GM21515 (cell line): ENCODE results near the gene COL13A1.

Experiments used
- ATAC-seq: cut with Tn5 transposase; IDR thresholded peaks from one replicate; pipeline ENCODE4 v1.9.1; 2021; ENCODE audit not compliant: unreplicated experiment

The COL13A1 gene

GRCh38 chr10:69883310-69884023 is 81.8 kb downstream of the COL13A1 start:
- ATAC-seq, result no peak

GRCh38 chr10:69884024-69884367 is 82.3 kb downstream of the COL13A1 start:
- ATAC-seq, result no peak

- no peak for ATAC-seq
These were observed 83.0 kb downstream of the COL13A1 start for GRCh38 chr10:69884686-69885085.

DNA sequence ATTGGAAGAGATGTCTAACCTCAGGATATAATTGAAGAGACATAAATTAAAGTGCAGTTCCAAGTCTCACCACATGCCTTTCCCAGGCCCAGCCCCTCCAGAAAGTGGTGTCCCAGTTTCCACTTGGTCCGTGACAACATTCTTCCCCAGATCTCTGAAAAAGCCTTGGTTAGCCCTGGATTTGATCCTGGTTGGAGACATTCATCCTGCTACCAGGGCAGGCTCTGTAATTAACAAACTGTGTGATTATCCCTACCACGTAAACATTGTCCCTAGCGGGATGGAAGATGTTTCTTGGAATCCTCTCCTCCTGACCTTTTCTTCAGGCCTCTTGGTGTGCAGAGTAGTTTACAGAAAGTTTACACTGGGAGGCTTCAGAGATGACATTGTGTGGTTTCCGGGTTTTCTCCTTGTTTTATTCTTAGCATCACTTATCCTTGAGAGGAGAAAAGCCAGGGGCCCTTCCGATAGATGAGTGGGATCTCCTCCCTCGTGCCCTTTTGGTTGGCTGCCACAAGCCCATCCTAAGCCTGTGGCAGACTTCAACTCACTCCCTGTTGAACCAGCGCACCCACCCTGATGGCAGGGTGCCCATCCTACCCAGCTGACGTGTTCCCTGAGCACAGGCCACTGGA is 83.8 kb downstream of the COL13A1 start:
- ATAC-seq, result no peak

- no peak for ATAC-seq
These were observed 87.3 kb downstream of the COL13A1 start for GRCh38 chr10:69888882-69889584.

DNA sequence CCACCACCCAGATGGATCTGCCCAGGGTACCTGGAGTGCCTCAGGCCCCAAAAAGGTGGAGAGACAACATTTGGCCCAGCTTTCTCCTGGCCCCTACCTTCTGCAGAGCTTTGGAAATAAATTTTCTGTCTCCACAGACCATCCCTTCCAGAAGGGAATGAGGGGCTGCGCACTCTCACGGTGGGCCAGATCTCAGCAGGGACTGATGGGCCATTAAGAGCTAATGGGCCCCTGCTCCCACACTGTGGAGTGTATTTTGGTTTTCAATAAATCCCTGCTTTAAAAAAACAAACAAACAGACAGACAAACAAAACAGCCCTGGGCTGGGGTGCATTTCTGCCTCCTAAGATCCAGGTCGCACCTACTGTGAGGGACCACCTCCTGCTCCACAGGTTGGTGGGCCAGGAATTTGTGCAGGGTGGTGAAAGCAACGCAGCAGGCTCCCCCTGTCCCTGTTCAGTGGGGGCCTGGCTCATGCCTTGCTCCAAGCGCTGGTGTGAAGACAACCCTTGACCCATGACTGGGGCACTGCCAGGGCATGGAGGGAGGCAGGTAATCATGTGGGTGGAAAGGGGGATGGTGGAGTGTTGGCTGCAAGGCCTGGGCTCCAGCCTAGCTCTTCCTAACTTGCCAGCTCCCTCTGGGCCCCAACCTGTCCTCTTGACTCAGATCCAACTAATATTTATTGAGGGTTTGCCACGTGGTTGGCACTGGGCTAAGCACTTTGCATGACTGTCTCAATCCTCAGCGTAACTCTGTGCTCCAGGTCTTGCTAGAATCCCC is 88.5 kb downstream of the COL13A1 start:
- ATAC-seq, result no peak

- ATAC-seq, result no peak
These were observed 89.4 kb downstream of the COL13A1 start for GRCh38 chr10:69891057-69891617.

- no peak for ATAC-seq
These were observed 90.7 kb downstream of the COL13A1 start for GRCh38 chr10:69892406-69892805.

- no peak for ATAC-seq
These were observed 91.1 kb downstream of the COL13A1 start for GRCh38 chr10:69892816-69893215.

DNA sequence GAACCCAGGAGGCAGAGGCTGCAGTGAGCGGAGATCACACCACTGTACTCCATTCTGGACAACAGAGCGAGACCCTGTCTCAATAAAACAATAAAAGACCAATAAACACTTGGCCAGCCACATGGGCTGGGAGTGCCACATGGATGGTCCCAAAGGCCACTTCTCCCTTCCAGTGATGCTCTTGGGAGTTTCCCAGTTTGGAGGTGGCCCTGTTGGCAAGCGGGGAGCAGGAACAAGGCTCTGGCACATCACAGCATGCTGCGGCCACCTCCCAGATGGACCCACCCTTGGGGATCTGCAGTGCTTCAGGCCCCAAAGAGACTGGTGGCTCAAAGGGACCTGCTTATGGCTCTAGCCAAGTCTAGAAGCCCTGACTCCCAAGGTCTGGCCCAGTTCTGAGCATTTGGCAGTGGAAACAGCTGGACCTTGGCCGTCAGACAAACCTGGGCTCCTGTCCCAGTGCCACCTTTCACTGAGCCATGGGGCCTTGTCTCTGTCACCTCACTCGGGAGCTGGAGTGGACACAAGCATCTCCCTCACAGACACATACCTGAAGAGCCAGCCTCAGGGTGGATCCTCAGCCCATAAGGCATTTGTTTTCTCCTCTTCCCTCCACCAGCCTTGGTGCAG is 91.7 kb downstream of the COL13A1 start:
- no peak for ATAC-seq

DNA sequence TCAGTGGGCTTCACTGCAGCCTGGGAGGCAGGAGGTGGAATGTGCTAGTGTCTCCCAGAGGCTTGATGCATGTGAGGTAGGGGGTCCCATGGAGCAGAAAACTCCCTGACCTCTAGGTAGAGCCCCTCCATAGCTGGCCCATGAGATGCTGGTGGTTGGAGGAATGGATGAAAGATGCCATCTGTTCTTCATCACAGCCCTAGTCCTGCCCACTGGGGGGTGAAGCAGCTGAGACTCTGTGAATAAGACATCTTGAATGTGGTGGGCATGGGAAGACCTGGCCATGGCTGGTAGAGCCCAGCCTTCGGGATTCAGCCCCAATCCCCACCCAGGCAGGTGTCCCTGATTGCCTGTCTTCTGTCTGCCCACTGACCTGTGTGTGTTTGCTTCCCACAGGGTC is 92.5 kb downstream of the COL13A1 start:
- no peak for ATAC-seq

DNA sequence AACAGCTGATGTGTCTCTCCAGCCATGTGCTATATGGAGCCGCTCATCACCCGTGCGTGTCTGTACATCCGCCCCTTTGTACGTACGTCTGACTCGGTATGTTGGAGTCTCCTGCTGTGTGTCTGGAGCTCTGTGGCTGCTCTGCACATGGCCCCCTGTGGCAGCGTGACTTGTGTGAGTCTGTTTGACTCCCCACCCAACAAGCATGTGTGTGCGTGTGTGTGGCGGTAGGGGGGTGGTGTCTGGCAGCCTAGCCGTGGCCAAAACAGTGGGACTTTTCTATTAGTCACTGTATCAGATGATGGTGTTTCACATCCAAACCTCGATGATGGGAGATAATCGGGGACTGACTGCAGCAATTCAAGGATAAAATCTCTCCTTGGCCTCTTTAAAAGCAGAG is 94.1 kb downstream of the COL13A1 start:
- ATAC-seq, result no peak

DNA sequence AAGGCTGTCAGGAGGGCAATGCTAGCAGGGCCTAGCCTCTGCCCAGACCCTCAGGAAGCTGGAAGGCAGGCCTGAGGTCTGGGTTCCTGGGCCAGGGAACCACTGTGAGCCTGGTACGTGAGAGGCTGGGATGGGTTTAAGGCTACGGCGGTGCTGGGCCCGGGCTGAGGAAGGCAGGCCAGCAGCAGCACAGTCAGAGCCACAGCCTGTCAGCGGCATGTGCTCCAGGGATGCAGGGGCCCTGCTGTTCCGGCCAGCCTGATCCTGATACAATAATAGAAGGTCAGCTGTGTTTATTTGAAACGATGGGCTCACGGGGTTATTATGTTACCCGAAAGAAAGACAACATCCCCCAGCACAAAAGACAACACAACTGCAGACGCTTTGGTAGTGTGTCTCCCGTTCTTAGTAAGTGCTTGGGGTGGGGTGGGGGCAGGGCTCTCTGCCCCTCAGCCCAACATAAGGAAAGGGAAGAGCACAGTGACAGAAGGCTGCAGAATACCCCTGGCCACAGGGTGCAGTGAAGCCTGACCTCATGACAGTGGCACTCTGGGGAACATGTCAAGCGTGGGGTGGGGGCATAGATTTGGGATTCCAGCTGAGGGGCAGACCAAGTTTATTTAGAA is 95.0 kb downstream of the COL13A1 start:
- no peak for ATAC-seq

- ATAC-seq, result no peak
These were observed 95.7 kb downstream of the COL13A1 start for GRCh38 chr10:69897432-69897831.

- no peak for ATAC-seq
These were observed 96.3 kb downstream of the COL13A1 start for GRCh38 chr10:69897999-69898398.

- no peak for ATAC-seq
These were observed 96.8 kb downstream of the COL13A1 start for GRCh38 chr10:69898524-69898923.

GRCh38 chr10:69898941-69899340 is 97.2 kb downstream of the COL13A1 start:
- no peak for ATAC-seq

GRCh38 chr10:69899727-69900595 is 98.3 kb downstream of the COL13A1 start:
- no peak for ATAC-seq

- ATAC-seq, result no peak
These were observed 99.3 kb downstream of the COL13A1 start for GRCh38 chr10:69901022-69901421.
